NCI-H146 treated with DMSO at 0.1 percent for 48 hours (cell line): ENCODE results near the gene PRICKLE2.

Experiments used
- DNase-seq: peaks from one replicate; lab custom pipeline; 2025; ENCODE audit not compliant: unreplicated experiment; lab: John Stamatoyannopoulos, UW

Gene PRICKLE2

DNA sequence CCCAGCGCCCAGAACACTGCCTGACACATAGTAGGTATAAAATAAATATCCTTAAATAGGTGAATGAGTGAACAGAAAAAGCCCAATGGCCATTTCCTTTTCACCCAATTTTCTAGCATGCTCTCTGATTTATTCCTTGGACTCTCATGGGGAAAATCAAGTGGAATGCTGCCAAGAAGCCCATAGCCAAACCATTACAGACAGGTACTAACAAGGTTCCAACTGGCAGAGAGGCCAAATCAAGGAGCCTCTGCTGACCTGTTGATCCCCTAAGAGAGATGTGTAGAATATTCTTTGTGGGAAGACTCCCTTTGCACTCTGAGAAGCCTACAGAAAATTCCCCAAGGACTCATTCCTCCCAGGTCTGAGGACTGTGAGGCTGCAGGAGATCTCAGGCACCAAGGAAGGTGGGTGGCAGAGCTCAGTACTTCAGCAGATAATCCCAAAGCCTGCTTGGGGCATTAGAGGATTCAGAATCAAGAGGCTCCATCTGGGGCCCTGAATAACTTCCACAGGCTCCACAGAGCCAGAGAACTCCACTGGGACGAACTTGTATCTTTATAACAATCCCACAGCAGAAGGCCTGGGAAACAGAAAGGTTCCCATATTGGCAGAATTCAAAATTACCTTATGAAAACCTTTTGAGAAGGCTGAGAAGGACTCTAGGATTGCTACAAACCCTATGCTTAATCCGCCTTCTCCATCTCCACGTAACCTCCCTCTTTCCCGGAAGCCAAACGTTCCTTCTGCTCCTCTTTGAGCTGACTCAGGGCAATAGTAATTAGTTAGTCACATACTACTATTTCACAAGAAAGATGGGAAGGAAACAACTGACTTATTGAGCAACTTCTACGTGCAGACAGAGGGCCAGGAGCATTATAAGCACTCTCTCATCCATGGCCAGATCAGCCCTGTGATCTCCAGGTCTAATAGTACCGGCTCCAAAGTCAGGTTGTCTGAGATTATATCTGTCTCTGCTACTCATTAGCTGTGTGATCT is 34.5 kb downstream of the PRICKLE2 start:
- no peak for DNase-seq

DNA sequence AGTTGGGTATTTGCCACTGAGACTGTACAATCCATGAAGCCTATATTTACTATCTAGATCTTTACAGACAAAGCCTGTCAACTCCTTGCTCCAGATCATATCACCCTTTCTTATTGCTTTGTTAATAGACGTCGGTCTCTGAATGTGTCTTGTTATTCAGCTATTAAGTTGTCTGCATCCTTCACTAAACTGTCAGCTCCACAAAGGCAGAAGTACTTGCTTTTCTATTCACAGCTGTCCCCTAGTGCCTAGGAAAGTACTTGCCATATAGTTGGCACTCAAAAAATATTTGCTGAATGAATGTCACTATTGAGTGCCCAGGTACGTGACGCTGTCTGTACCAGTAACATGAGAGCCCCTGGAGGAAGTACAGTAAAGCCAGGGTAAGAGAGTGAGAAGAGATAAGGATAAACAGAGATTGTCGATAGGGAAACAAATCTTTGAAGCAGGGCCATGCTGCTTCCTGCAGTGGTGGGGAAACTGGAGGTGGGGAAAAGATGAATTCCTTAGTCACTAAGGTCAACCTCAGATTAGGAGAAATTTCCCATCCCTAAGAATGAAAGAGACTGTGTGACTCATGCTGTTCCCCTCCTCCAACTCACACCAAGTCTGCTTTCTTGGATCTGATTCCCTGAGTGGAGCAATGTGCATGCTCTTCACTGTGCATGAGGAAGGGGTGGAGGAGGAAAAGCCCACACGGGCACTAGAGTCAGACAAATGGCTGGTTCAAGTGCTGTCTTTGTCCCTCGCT is 36.3 kb downstream of the PRICKLE2 start:
- DNase-seq: no peak

DNA sequence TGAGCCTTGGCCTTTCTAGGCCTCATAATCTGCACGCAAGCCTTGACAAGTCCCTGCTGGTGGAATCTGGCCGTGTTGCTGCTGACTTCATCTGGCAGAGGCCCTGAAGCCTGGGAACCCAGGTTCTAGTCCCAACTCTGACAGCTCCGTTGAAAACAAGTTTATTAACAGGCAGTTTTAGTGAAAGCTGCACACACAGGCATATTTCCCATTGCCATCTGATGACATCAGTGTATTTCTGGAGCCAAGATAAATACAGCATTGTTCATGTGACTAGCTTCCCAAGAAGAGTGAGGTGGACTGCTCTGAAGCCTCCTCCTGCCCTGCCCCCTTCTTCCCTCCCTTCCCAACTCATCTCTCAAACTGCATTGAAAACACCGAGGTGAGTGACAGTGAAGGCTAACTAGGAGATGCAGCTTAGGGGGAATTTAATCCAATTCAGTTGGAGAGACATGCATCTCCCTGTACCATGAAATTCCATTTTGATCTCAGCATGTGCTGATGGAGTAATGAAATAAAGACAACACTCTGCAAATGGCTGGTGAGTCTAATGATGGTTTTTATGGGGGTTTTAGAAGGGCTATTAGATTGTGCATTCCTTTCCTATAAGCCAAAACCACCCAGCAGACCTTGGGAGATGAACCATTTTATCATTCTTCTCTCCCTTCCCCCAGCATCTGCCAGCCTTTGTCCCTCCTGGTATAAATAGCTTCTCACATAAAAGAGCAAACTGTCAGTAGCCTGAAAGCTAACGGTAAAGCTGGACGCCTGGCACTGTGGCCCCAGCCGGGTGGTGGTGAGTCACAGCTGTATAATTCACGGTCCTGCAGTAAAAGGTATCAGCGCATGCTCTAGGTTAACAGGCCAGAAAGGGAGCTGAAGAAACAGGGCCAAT is 38.0 kb downstream of the PRICKLE2 start:
- DNase-seq: no peak

DNA sequence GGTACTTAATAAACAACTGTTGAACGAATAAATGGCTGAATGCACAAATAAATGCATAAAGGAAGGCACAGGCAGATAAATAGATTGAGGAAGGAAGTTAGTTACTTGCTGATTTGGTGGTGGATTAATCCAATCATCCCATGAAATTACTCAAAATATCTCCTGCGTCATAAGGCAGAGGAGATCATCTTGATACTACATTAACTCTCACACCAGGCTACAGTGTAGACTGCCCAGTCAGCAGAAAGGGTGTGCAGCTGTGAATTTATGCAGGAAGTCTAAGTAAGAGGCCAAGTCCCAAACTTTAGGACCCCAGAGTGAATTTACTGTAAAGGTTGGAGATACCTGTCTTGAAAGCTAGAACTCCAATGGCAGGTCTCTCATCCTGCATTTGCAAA is 38.6 kb downstream of the PRICKLE2 start:
- no peak for DNase-seq

DNA sequence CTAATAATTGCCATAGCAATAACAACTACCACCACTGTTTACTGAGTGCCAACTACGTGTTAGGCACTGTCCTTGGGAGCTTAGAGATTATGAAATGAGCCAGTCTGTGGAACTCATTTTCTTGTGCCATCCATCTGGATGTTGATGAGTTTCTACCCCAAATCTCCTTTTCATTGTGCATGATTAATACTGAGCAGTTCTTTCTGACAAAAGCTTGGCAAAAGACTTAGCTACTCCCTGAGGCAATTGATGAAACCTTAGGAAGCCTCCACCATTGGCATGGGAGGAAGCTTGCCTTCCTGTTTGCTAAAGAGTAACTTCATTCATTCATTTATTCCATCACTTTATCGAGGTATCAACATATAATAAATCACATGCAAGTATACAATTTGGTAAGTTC is 39.8 kb downstream of the PRICKLE2 start:
- no peak for DNase-seq

DNA sequence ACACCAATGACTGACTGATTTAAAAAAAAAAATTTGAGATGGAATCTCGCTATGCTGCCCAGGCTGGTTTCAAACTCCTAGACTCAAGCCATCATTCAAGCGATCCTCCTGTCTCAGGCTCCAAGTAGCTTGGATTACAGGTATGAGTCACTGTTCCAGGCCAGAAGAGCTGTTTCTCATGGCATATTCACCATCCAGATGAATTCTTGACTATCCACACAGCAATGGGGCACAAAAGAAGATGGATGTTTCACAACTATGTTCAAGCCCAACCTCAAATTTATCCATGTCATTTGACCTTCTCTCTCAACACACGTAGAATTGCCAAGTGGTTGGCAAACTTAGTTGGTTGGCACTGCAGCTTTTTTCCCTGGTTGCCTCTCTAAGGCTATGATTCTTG is 40.6 kb downstream of the PRICKLE2 start:
- no peak for DNase-seq

DNA sequence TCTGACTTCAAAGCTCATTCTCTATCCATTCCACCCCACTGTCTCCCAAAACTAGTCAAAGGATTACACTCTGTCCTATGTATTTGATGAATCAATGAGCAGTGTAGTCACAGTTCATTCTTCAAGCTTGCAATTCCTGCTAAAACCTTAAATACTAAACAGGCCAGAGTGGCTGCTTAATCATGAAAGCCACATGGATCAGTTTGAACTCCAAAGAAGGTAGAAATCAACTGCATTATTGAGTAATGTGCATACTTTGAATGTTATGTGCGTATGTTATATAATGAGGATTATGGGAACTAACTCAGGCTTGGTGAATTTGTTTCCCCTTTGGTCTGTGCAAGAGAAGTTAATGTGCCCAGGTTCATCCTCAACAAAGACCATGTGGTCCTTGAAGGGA is 45.4 kb downstream of the PRICKLE2 start:
- DNase-seq: no peak

DNA sequence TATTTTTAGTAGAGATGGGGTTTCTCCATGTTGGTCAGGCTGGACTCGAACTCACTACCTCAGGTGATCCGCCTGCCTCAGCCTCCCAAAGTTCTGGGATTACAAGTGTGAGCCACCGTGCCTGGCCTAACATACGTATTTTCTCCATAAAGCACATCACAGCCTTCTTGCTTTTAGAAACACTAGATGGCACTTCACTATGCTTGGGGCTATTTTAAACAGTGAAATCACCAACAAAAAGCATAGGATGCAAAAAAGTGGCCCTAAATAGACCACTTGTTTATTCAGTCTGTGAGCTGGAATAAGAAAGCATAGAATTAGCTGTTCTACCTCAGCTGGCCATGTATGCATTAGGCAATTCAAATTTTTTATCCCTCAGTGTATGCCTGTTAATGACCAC is 46.0 kb downstream of the PRICKLE2 start:
- no peak for DNase-seq

DNA sequence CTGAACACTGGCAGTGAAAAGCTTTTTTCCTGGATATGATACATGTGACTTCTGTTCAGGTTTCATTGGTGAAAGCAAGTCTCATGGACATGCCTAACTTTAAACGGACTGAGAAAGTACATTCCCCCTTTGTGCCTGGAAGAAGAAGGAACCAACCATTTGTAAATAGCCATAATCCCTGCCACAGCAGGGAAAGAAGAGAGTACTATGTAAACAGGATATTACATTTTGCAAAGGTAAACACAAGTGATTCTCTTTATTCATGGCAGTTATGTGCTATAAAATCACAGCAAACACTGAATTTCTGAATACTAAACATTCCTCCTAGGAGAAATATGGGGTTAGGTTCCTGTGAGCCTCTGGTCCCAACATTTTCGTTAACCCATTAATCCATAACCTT is 46.8 kb downstream of the PRICKLE2 start:
- DNase-seq: no peak

DNA sequence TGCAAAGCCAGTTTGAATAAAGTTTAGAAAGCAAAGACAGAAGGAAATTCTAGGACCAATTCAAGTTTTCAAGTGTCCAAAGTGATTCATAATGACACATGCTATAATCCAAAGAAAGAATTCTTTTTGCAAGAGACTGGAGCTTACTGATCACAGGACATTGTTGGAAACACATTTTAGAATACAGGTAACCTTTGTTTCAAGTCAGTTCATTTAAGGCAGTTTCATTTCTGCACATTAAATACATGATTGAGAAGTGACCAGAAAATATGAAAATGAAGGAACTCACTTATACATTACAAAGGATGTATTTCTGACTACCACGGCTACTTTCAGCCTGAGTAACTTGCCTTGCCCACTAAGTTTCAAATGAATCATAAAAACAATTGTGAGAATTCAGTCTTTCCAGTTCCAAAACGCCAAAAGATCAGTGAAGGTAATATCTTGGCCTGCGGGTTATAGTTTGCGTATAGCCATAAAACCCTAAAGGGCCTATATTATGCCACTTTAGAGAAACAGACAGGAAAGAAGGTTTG is 48.7 kb downstream of the PRICKLE2 start:
- DNase-seq: no peak

DNA sequence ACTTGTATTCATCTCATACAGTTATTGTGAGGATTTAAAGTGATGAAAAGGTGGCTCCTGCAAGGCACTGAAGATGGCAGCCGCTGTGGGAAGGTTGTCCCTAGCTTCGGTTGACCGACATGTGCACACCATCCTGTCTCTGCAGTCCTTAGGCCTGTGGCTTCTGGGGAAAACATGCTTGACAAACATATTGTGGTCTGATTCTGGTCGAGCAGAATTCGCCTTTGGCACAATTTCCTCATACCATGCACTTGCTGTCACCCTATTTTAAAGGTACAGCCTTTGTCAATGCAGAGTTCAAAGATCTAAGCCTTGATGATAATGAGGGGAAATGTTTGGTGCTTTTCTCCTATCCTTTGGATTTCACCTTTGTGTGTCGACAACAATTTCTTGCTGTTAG is 50.9 kb downstream of the PRICKLE2 start:
- DNase-seq: no peak

DNA sequence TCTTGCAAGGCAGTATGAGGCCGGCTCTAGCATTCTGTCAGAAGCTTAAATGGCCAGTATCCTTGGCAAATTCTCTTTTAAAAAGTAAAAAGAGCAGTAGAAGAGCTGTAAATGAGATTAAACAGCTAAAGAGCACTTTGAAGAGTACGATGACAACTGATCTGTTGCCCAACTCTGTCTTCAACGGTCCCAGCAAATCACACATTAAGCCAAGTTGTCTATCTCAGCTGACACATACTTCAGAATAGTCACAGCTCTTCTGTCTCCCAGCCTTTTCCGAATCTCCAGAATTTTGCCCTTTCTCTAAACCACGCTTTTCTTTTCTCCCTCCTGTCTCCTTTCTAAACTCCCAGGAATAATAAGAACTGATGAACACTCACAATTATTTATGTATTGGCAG is 51.7 kb downstream of the PRICKLE2 start:
- DNase-seq: no peak

DNA sequence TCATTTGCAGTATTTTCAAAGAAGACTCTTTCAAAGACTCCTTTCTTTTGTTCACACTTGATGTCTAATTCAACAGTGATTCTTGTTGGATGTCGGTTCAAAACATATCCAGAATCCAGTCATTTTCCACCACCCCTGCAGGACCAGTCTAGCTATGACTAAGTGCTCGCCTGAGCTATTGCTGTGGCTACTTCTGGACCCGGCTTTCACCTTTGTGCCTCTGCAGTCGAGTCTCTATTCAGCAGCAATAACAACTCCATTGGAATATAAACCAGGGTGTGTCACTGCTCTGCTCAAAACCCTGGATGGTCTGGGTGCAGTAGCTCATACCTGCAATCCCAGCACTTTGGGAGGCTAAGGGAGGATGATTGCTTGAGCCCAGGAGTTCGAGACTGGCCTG is 55.0 kb downstream of the PRICKLE2 start:
- no peak for DNase-seq

DNA sequence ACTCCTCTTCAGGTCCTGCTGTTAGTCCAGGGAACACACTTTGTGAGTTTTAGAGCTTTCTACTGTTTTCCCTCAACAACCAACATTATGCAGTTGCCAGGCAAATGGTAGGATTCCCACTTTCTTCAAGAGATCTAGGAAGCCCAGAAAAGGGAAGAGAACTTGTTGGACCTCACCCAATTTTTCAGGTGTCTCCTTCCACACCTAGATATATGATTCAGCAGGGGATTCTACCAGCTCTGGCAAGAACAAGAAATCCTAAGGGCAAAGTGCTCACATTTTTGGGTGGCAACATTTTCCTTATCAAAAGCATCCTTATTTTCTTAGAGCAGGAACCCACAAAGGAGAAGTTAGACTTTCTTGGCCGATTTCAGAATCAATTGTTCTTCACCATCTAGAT is 57.4 kb downstream of the PRICKLE2 start:
- no peak for DNase-seq

DNA sequence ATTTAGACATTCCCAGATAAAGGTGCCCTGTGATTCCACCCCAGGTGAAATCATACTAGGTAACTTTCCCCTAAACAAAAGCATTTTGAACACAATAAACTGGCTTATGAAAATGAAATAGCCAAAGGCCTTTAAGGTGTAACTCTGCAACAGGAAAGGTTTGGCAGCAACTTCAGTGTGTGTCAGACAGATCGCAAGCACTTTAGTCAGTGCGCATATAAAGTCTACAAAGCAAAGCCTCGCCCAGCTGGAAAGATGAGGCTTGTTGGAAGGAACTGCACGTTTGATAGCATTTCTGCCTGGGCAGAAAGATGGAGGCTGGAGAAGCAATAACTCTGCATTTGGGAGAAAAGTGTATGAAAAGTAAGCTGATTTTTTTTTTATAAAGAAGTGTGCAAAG is 57.9 kb downstream of the PRICKLE2 start:
- DNase-seq: no peak

DNA sequence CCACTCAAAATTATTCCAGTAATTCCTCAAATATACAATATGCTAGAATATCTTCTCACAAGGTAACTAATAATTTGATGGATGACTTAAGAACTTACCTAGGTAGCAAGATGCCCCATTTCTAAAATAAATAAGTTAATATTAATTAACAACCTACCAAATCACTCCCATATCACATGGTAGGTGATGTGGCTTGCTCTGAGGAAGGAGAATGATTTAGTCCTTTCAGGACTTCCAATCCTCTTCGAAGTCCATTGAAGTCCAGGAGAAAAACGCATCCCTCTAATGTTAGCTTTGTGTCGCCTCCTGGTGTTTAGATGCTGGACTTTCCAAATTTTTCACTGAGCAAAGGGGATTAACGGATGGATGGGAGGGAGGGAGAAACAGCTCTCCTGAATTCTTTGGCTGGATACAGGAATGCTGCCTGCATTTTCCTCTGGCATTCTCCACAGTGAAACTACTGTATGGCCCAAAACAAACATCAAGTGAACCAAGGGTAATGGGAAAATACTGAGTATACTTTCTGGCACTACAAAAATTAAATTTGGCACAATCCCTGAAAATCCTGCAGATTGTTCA is 58.6 kb downstream of the PRICKLE2 start:
- DNase-seq: no peak

DNA sequence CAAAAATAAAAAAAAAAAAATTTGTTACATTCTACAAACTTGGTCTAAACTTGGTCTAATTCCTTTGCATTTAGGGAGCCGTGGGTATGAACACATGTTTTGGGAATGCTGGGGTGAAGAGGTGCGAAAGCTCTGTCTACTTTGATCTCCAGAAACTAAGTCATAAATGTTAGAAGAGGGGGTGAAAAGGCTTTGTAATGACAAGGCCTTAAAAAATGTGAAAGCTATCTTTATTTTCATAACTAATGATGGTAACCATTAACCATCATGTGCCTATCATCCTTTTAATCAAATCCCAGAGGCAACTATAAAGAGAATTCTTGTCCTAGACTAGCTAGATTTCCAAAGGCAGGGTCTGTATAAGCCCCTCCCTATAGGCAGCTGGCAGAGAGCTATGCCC is 60.9 kb downstream of the PRICKLE2 start:
- DNase-seq: no peak

DNA sequence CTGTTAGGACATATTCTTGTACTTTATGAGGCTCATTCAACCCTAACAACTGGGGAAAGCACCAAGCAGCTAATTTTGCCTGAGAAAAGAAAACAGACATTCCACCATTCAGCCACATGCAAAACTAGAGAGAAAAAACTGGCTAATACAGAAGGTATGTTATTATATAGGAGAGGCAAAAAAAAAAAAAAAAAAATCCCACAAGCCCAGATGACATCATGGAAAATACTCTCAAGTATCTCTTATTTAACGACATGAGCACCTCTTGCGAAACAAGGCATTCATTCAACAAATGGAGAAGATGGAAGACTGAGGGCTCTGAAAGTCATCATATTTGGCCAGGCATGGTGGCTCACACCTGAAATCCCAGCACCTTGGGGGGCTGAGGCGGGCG is 61.5 kb downstream of the PRICKLE2 start:
- DNase-seq: no peak

DNA sequence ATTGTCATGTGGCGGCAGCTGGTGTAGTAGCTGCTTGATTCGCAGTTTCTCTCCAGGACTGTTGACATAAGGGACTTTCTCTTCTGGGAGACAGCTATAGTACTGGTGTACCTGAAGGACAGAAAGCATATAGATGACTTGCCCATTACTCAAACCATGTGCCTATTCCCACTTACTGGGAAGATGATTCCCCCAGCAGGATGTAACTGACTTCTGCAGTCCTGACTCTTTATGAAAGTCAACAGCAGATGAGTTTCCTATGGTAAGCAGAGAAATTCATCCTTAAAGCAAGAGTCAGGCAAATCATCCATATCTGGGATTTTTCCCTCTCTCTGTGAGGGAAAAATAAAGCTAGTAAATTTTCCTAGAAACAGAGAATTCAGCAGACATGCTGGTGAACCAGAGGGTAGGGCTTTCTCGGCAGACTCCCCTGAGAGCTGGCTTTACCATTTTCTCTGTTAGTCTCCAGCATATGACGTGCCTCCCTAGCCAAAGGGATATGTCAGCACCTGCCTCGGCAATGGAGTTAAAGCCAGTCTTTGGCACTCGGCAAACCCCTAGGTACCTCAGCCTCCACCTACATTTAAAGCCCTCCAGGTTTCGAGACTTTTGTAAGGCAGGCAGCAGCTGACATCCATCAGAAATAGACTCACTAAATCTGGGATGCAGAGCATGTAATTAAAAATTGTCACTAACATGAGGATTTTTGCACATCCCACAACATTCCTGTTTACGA is 62.1 kb downstream of the PRICKLE2 start:
- no peak for DNase-seq

DNA sequence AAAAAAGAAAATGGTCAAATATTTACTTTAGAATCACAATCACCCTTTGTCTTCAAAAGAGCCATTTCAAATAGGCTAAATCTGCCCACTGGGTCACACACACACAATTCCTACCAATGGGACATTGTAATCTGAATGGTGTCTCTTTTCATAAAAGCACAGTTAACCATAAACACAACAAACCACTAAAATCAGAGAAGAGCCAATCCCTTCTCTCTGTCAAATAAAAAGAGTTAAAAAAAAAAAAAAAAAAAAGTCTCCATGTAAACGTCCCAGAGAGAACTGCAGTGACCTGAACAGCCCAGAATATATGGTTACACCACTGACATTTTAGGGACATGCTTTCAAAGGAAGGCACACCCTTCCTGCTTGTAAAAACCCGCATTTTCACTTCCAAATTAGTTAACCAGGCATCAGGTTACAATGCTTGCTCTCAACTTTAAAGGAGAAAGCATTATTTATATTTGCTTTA is 63.7 kb downstream of the PRICKLE2 start:
- DNase-seq: peak; percentile 62
